Measurements from ENCODE around the gene ALDH7A1. TPM values are rescaled to one million over a fixed set of nuclear protein-coding genes. Genes with fewer than 3 reads are reported as not detected.

Gene ALDH7A1
- total RNA-seq, 1 experiment from 2014 or later = 60.0 TPM

DNA sequence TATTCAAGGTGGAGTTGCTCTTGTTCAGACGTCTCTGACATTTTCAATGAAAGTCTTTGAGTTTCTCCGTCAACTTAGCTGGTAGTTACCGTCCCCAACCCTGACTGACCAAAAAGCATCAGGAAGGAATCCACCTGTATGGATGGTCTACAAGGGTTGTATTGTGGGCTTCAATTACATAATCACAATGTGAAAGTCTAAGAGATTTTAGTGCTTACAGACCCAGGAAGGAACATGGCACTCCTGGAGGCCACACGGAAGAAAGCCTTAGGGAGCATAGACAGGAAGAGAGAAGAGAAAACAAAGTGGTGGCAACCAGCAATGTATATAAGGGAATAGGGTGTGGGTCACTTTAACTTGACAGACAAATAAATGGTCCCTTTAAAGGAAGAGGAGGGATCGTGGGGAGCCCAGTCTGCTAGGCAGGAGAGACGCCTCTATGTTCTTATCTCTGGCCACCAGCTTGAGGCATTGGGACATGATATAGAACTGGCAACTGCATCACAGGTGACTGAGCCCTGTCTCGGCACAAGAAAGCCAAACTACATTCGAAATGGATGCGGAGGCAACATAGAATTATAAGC lies 80.4 kb downstream of the ALDH7A1 start:
- Histone ChIP-seq H3K36me3 (no peaks in the 10 kb centered on the region), H3K4me3 (no peak overlapping the region), H3K9me3 (replicated peaks) (no peaks in the 10 kb centered on the region), H3K27ac (no peak overlapping the region), H3K4me1 (peaks cover 21% of the 10 kb centered on the region), H3K27me3 (no peaks in the 10 kb centered on the region)
- no peak for DNase-seq

DNA sequence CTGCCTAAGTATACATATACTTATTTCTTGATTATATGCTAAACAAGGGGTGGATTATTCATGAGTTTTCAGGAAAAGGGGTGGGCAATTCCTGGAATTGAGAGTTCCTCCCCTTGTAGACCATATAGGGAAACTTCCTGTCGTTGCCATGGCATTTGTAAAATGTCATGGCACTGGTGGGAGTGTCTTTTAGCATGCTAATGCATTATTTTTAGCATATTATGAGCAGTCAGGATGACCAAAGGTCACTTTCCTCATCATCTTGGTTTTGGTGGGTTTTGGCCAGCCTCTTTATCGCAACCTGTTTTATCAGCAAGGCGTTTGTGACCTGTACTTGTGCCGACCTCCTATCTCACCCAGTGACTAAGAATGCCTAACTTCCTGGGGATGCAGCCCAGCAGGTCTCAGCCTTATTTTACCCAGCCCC lies 80.9 kb downstream of the ALDH7A1 start:
- Histone ChIP-seq H3K27me3 (no peaks in the 10 kb centered on the region), H3K4me3 (no peak overlapping the region), H3K4me1 (peaks cover 18% of the 10 kb centered on the region), H3K9me3 (replicated peaks) (no peaks in the 10 kb centered on the region), H3K27ac (no peak overlapping the region), H3K36me3 (no peaks in the 10 kb centered on the region)
- DNase-seq = no peak

DNA sequence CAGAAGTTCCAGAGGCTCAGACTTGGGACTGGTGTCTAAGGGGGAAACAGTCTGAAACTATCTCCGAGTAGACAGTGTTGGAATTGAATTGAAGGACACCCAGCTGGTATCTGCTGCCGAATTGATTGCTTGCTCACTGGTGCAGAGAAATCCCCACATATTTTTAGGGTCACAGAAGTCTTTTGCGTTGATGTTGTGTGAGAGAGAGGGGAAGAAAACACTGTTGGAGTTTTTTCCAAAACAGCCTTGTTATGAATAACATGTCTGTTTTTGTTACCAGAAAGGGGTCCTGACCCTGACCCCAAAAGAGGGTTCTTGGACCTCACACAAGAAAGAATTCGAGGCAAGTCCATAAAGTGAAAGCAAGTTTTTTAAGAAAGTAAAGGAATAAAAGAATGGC lies 81.3 kb downstream of the ALDH7A1 start:
- Histone ChIP-seq H3K27me3 (no peaks in the 10 kb centered on the region), H3K27ac (no peak overlapping the region), H3K4me1 (peaks cover 22% of the 10 kb centered on the region), H3K36me3 (no peaks in the 10 kb centered on the region), H3K4me3 (no peak overlapping the region), H3K9me3 (replicated peaks) (no peaks in the 10 kb centered on the region)
- DNase-seq = no peak

DNA sequence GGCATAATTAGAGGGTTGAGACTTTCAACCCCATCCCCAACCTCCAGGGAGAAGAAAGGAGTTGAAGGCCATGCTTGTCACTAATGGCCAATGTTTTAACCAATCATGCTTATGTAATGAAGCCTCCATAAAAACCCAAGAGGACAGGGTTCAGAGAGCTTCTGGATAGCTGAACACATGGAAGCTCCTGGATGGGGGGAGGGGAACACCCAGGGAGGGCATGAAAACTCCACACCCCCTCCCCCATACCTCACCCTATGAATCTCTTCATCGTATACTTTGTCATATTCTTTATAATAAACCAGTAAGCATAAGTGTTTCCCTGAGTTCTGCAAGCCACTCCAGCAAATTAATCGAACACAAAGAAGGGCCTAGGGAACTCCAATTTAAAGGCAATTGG lies 81.7 kb downstream of the ALDH7A1 start:
- Histone ChIP-seq H3K4me1 (peaks cover 26% of the 10 kb centered on the region), H3K9me3 (replicated peaks) (no peaks in the 10 kb centered on the region), H3K27me3 (no peaks in the 10 kb centered on the region), H3K27ac (no peak overlapping the region), H3K4me3 (no peak overlapping the region), H3K36me3 (no peaks in the 10 kb centered on the region)
- DNase-seq = no peak

DNA sequence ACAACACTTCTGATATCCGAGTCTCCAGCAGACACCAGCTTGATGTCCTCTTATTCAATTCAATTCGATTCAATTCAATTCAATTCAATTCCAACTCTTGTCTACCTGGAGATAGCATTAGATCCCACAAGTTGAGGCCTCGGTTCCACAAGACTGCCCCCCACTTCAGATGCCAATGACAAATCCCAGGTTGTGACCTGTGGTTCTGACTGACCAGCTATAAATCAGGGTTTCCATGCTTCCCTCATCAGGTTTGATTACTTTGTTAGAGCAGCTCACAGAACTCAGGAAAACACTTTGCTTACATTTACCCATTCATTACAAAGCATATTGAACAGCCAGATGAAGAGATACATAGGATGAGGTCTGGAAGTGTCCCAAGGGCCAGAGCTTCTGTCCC lies 82.6 kb downstream of the ALDH7A1 start:
- Histone ChIP-seq H3K4me3 (no peak overlapping the region), H3K36me3 (no peaks in the 10 kb centered on the region), H3K9me3 (replicated peaks) (no peaks in the 10 kb centered on the region), H3K27ac (no peak overlapping the region), H3K27me3 (no peaks in the 10 kb centered on the region), H3K4me1 (peaks cover 26% of the 10 kb centered on the region)
- no peak for DNase-seq

DNA sequence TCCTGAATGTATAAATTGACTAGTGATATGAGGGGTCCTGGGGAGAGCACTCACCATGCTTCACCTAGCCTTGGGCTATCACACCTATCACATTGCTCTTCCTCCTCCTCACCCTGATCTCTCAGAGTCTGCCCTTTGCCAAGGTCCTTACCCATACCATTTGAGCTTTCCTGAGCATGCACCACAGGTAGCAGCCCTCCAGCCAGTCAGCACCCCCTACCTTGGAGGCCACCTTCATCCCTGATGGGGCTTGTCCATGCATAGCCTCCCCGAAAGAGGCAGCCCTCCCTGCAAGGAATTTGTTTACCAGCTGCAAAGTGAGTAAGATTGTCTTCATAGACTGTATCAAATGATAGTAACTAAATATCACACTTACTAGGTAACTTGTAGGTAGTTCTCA lies 83.1 kb downstream of the ALDH7A1 start:
- Histone ChIP-seq H3K9me3 (replicated peaks) (no peaks in the 10 kb centered on the region), H3K4me1 (peaks cover 25% of the 10 kb centered on the region), H3K4me3 (no peak overlapping the region), H3K27ac (no peak overlapping the region), H3K27me3 (no peaks in the 10 kb centered on the region), H3K36me3 (no peaks in the 10 kb centered on the region)
- DNase-seq = no peak

DNA sequence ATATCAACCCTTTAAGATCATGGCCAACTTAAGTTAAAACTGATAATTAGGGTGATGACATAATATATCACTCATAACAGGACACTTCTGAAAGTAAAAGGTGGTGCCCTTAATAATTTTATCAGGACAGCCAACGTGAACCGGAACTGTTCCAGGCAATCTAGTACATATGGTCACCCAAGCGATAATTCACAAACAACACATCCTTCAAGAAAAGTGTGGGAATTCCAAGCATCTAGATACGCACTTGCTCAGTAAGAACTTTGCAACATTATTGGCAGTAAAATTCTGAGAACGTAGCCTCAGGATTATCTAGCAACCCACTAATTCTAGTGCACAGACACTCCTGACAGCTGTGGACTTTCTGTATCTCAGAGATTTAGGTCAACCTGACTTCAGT lies 85.7 kb downstream of the ALDH7A1 start:
- peaks cover 8% of the 10 kb centered on the region for H3K4me1 ChIP-seq
- H3K36me3 ChIP-seq = no peaks in the 10 kb centered on the region
- H3K4me3 ChIP-seq = no peak overlapping the region
- no peak overlapping the region for H3K27ac ChIP-seq
- no peaks in the 10 kb centered on the region for H3K9me3 ChIP-seq (replicated peaks)
- no peak for DNase-seq
- H3K27me3 ChIP-seq = no peaks in the 10 kb centered on the region

DNA sequence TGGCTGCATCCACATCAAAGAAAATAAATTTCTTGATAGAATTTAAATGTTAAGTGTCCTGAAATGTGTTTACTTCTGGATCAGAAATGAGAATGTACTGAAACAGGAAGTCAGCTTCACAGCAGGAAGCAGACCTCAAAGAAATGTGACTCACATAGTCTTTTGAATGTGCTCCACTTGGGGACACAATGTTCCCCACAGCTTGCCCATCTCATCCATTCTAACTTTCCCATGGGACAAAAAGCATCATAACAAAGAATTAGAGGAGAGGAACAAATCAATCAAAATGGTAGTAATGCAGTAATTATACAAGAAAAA lies 86.1 kb downstream of the ALDH7A1 start:
- Histone ChIP-seq H3K9me3 (replicated peaks) (no peaks in the 10 kb centered on the region), H3K27me3 (no peaks in the 10 kb centered on the region), H3K4me3 (no peak overlapping the region), H3K27ac (no peak overlapping the region), H3K36me3 (no peaks in the 10 kb centered on the region), H3K4me1 (peaks cover 8% of the 10 kb centered on the region)
- DNase-seq = no peak

DNA sequence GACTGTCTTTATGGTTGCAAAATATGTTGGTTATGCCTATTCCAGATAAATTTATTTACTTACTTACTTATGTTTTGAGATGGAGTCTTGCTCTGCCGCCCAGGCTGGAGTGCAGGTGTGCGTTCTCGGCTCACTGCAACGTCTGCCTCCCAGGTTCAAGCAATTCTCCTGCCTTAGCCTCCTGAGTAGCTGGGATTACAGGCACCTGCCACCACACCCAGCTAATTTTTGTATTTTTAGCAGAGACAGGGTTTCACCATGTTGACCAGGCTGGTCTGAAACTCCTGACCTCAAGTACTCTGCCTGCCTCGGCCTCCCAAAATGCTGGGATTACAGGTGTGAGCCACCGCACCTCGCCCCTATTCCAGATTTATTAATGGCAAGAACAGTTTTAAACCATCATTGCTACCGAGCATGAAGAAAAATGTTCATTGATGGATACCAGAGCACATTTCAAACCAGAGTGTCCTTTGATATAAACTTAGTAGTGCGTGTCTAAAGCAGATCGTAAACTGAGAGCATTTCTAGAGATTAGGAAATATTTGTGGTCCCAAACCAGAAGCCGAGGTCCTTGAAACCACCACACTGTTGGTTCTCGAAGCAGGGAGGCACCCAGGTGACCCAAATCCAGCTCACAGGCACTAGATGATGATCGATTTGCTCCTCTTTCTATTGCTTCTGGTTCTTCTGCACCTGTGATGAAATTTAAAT lies 86.6 kb downstream of the ALDH7A1 start:
- no peaks in the 10 kb centered on the region for H3K36me3 ChIP-seq

DNA sequence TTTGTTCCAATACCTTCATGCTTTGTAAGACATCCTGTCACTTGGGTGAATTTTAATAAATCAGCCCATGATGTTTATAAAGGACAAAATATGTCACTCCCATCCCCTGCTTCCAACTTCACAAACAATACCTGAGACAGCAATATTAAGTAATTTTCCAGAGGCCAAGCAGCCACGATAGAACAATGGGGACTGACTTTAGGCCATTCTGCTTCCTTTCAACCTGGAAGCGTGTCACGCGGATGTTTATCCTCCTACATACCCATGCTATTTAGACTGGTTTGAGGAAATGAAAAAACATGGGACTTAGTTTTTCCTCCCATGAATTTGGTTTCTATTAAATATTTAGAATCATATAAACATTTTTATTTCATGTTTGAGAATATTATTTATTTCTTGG lies 88.9 kb downstream of the ALDH7A1 start:
- DNase-seq = no peak
- no peaks in the 10 kb centered on the region for H3K36me3 ChIP-seq
- no peak overlapping the region for H3K4me3 ChIP-seq
- H3K27me3 ChIP-seq = no peaks in the 10 kb centered on the region
- H3K9me3 ChIP-seq (replicated peaks) = no peaks in the 10 kb centered on the region
- peaks cover 8% of the 10 kb centered on the region for H3K4me1 ChIP-seq
- H3K27ac ChIP-seq = no peak overlapping the region

More for the DNA sequence above, 86.6 kb downstream of the ALDH7A1 start:
- no peaks in the 10 kb centered on the region for H3K9me3 ChIP-seq (replicated peaks)
- H3K4me3 ChIP-seq = no peak overlapping the region
- no peak for DNase-seq
- no peak overlapping the region for H3K27ac ChIP-seq
- peaks cover 8% of the 10 kb centered on the region for H3K4me1 ChIP-seq
- H3K27me3 ChIP-seq = no peaks in the 10 kb centered on the region

DNA sequence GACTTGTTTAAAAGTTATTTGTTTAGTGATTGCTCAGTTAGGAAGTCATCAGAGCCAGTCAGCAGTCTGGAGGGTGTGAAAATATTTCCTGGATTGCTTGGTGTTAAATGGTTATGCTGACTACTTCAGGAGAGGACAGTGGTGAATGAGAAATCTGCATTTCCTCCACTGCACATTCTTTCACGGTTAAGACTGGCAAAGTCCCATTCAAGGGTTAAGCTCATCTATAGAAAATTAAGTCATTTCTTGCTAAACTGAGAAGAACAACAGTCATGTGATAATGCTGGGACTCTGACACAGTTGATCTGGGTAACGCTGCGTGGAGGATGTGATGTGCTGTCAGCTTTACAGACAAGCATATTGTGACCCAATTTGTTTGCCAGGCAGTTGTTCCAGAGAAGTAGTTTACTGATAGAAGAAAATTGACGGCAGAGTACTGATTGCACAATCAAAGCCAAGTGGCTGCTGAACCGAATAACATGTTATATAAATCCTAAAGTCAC lies 91.4 kb downstream of the ALDH7A1 start:
- Histone ChIP-seq H3K27ac (no peak overlapping the region), H3K4me3 (no peak overlapping the region), H3K27me3 (no peaks in the 10 kb centered on the region), H3K4me1 (peaks cover 4% of the 10 kb centered on the region), H3K9me3 (replicated peaks) (no peaks in the 10 kb centered on the region), H3K36me3 (no peaks in the 10 kb centered on the region)
- DNase-seq = no peak

DNA sequence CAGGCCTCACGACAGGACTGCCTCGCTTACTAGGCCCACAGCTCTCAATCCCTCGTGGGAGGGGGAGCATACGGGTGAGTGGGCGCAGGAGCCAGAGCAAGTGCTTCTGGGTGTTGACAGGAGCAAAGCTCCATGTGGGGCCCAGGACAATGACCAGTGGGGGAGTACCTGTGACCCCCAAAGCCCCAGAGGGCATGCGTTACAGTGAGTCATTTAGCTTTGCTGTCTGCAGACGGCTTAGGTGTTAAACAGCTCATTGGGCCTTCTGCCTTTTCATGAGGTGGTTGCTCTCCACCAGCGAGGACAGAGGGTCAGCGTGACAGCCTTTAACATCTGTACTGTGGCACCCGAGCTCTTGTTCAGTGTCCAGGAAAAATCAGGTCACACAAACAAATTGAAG lies 93.6 kb downstream of the ALDH7A1 start:
- Histone ChIP-seq H3K4me1 (no peaks in the 10 kb centered on the region), H3K36me3 (no peaks in the 10 kb centered on the region), H3K4me3 (no peak overlapping the region), H3K27ac (no peak overlapping the region), H3K27me3 (no peaks in the 10 kb centered on the region), H3K9me3 (replicated peaks) (no peaks in the 10 kb centered on the region)
- no peak for DNase-seq

DNA sequence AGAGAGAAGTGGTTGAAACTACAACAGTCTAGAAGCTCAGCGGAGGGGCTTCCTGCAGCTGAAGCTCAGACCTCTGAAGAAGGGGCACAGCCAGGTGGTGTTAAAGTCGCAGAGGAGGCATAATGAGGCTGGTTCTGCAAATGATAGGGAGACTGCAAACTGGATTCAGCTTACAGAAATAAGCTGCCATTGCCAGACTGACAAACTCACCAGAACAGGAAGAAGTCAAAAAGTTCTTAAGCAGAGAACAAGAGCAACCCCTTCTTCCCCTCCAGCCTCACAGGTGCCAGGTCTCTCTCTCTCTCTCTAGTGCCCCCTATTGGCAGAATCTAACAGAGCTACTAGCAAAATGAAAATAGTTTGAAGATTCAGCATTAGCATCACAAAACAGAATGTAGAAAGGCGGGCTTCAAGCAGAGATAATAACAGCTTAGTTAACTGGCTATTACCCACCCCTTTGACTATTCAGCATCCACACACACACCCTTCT lies 95.1 kb downstream of the ALDH7A1 start:
- no peaks in the 10 kb centered on the region for H3K4me1 ChIP-seq
- no peak overlapping the region for H3K27ac ChIP-seq
- DNase-seq = peak in 1 of 2 experiments; percentile 67
- H3K4me3 ChIP-seq = no peak overlapping the region
- no peaks in the 10 kb centered on the region for H3K9me3 ChIP-seq (replicated peaks)
- H3K27me3 ChIP-seq = no peaks in the 10 kb centered on the region
- H3K36me3 ChIP-seq = no peaks in the 10 kb centered on the region

DNA sequence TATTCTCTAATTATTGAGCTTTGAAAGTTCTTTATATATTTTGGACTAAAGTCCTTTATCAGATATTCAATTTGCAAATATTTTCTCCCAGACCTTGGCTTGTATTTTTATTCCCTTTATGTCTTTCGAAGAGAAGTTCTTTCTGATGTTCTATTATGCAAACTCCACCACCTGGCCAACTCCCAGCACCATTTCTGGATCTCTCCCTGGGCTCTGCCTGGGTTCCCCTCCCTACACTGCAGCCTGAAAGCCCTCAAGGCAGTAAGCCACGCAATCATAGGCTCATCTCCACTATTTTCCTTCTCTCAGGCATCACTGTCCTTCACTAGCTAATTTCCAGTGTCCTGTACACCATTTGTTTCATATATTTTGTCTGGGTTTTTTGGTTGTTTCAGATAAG lies 95.7 kb downstream of the ALDH7A1 start:
- Histone ChIP-seq H3K27me3 (no peaks in the 10 kb centered on the region), H3K4me3 (no peak overlapping the region), H3K4me1 (no peaks in the 10 kb centered on the region), H3K9me3 (replicated peaks) (no peaks in the 10 kb centered on the region), H3K36me3 (no peaks in the 10 kb centered on the region), H3K27ac (no peak overlapping the region)
- no peak for DNase-seq

DNA sequence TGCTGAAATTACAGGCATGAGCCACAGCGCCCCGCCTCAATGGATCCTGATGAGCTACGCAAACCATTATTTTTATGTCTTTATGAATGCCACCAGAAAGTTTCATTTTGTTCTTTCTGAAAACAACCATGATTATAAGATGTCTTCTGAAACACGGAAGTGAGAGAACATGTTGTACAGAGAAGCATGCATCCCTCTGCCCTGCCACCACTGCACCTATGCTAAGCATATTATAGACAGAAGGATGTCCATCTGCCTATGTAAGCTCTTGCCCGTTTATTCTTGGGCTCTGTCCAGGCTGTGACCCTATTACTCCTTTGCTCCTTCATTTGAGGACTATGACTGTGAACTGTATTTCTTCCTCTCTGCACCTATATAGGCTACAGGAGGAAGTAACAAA lies 97.5 kb downstream of the ALDH7A1 start:
- Histone ChIP-seq H3K4me3 (no peak overlapping the region), H3K27ac (no peak overlapping the region), H3K9me3 (replicated peaks) (no peaks in the 10 kb centered on the region), H3K27me3 (no peaks in the 10 kb centered on the region), H3K36me3 (no peaks in the 10 kb centered on the region), H3K4me1 (no peaks in the 10 kb centered on the region)
- DNase-seq = no peak

DNA sequence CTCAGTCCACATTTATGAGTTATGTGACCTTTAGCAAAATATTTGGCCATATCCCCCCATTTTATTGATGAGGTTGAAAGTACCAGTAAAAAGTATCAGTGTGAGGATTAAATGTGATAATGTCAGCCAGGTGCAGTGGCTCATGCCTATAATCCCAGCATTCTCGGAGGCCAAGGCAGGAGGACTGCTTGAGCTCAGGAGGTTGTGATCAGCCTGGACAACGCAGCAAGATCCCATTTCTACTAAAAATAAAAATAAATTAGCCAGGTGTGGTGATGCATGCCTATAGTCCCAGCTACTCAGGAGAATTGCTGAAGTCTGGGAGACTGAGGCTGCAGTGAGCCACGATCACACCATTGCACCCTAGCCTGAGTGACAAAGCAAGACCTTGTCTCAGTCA lies 100.6 kb downstream of the ALDH7A1 start:
- H3K4me1 ChIP-seq = peaks cover 2% of the 10 kb centered on the region; the same call in 1 of the 2 replicates
- no peaks in the 10 kb centered on the region for H3K27me3 ChIP-seq
- H3K9me3 ChIP-seq (replicated peaks) = no peaks in the 10 kb centered on the region
- no peak for DNase-seq
- no peaks in the 10 kb centered on the region for H3K36me3 ChIP-seq
- no peak overlapping the region for H3K4me3 ChIP-seq
- H3K27ac ChIP-seq = no peak overlapping the region
